WERI-Rb-1 (cell line): ENCODE data around the gene INTS3.
A peak's percentile ranks its signal among the peaks of the same experiment; 100 is the strongest.

Experiments
- DNase-seq: peaks from one replicate; pipeline ENCODE4 v3.0.0-alpha.2; 2020
- H3K27ac ChIP-seq: fragments of 250-450 bp; sonication (Bioruptor Pico); 2 replicates; pipeline ENCODE4 v1.5.1; 2020; ENCODE audit warnings: mild to moderate bottlenecking, moderate library complexity
- H3K27me3 ChIP-seq: fragments of 250-450 bp; sonication (Bioruptor Pico); 2 replicates; pipeline ENCODE4 v1.5.1; 2021; ENCODE audit warnings: mild to moderate bottlenecking, low read depth, moderate library complexity; ENCODE audit not compliant: insufficient read depth, severe bottlenecking
- H3K36me3 ChIP-seq: fragments of 250-450 bp; sonication (Bioruptor Pico); 2 replicates; pipeline ENCODE4 v1.5.1; 2020; ENCODE audit warnings: mild to moderate bottlenecking, moderate library complexity
- H3K4me3 ChIP-seq: 2 replicates; pipeline ENCODE4 v1.5.1; 2011; ENCODE audit warnings: low read depth, mild to moderate bottlenecking, control low read depth, low read length
- H3K9me3 ChIP-seq: fragments of 250-450 bp; sonication (Bioruptor Pico); 2 replicates; pipeline ENCODE4 v1.5.1; 2021; ENCODE audit warnings: mild to moderate bottlenecking, moderate library complexity; ENCODE audit not compliant: severe bottlenecking
- CTCF ChIP-seq: IDR thresholded peaks from 2 replicates; pipeline ENCODE4 v1.5.1; 2011; ENCODE audit warnings: low read depth, mild to moderate bottlenecking, control low read depth, inconsistent platforms, low read length

INTS3 gene

DNA sequence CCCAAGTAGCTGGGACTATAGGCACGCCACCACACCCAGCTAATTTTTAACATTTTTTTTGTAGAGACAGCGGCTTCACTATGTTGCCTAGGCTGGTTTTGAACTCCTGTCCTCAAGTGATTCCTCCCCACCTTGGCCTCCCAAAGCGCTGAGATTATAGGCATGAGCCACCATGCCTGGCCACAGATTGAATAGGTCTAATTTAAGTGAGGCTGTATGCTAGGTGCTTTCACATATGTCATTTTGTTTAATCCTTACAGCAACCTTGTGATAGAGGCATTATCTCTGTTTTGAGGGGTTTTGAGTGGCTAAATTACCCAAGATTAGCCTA is 7.2 kb downstream of the INTS3 start:
- no peak overlapping the region for H3K4me3 ChIP-seq
- no peaks in the 10 kb centered on the region for H3K27me3 ChIP-seq
- no peak for TF ChIP-seq CTCF
- peak overlapping the region; percentile 27 for H3K27ac ChIP-seq
- H3K36me3 ChIP-seq, result peaks cover 23% of the 10 kb centered on the region
- H3K9me3 ChIP-seq, result no peaks in the 10 kb centered on the region
- peak; percentile 61 for DNase-seq

DNA sequence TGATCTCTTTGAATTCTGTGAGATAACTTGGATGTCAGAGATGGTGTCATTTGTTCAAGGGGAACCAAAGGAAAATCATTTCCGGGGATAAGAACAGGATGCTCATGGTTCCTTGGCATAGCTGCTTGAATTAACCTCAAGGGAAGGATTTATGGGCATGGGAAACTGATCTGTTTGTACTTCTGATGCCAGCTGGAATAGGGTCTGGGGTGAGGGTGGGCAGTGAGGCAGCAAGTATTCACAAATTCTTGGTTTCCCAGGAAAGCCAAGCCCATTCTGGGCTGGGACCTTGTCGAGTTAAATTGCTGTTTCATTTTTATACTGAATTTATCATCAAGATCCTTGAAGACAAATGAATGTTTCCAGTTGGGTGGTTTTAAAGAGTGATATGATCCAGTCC is 14.1 kb downstream of the INTS3 start:
- H3K36me3 ChIP-seq, result peaks cover 77% of the 10 kb centered on the region

GRCh38 chr1:153742411-153743142 is 14.7 kb downstream of the INTS3 start:
- DNase-seq, result no peak
- TF ChIP-seq CTCF, result no peak
- Histone ChIP-seq H3K9me3 (no peaks in the 10 kb centered on the region), H3K27ac (no peak overlapping the region), H3K4me3 (no peak overlapping the region), H3K27me3 (no peaks in the 10 kb centered on the region), H3K36me3 (peaks cover 83% of the 10 kb centered on the region)

More for the DNA sequence above, 14.1 kb downstream of the INTS3 start:
- Histone ChIP-seq H3K4me3 (no peak overlapping the region), H3K27me3 (no peaks in the 10 kb centered on the region), H3K9me3 (no peaks in the 10 kb centered on the region), H3K27ac (no peak overlapping the region)
- no peak for TF ChIP-seq CTCF
- DNase-seq, result no peak

- H3K9me3 ChIP-seq, result no peaks in the 10 kb centered on the region
- H3K27me3 ChIP-seq, result no peaks in the 10 kb centered on the region
- peaks cover 95% of the 10 kb centered on the region for H3K36me3 ChIP-seq
- no peak for DNase-seq
- H3K27ac ChIP-seq, result no peak overlapping the region
- TF ChIP-seq CTCF, result no peak
- no peak overlapping the region for H3K4me3 ChIP-seq
These were observed 17.6 kb downstream of the INTS3 start for GRCh38 chr1:153745417-153745816.

- Histone ChIP-seq H3K9me3 (no peaks in the 10 kb centered on the region), H3K27ac (no peak overlapping the region), H3K36me3 (peaks cover 95% of the 10 kb centered on the region), H3K4me3 (no peak overlapping the region), H3K27me3 (no peaks in the 10 kb centered on the region)
- DNase-seq, result no peak
- no peak for TF ChIP-seq CTCF
These were observed 18.3 kb downstream of the INTS3 start for GRCh38 chr1:153746174-153746573.

DNA sequence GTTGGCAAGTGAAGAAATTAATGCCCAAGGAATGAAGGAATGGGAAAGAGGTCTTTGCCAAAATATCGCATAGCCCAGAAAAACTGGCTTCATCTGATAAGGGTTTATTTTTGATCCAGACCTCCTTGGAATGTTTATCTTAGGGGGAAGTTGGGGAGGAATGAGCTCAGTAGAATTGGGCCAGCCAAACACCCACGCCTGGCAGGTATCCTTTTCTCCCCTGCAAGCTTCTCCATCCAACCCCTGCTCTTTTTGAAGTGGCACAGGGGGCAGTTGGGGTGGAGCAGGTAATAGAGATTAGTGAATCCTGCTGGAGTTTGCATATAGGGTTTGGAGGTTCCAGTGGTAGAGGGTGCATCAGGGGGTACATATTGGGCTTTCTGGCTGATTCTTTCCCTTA is 21.1 kb downstream of the INTS3 start:
- Histone ChIP-seq H3K27ac (no peak overlapping the region), H3K36me3 (peaks cover 97% of the 10 kb centered on the region), H3K4me3 (no peak overlapping the region), H3K9me3 (no peaks in the 10 kb centered on the region), H3K27me3 (no peaks in the 10 kb centered on the region)
- TF ChIP-seq CTCF, result no peak
- DNase-seq, result no peak
